Retinal pigment epithelial cell (primary cell): ENCODE data around the gene ADK.

ENCODE experiments used
- DNase-seq: peaks from one replicate; pipeline ENCODE4 v3.0.0-alpha.2; 2010; ENCODE audit warnings: low read depth
- H3K4me3 ChIP-seq: 2 replicates; pipeline ENCODE4 v1.5.1; 2011; ENCODE audit warnings: mild to moderate bottlenecking, low read length, control low read depth, moderate library complexity
- CTCF ChIP-seq: conservative IDR thresholded peaks from 2 replicates; pipeline ENCODE4 v1.5.1; 2011; ENCODE audit warnings: low read depth, low read length, control low read depth, inconsistent platforms

ADK gene

DNA sequence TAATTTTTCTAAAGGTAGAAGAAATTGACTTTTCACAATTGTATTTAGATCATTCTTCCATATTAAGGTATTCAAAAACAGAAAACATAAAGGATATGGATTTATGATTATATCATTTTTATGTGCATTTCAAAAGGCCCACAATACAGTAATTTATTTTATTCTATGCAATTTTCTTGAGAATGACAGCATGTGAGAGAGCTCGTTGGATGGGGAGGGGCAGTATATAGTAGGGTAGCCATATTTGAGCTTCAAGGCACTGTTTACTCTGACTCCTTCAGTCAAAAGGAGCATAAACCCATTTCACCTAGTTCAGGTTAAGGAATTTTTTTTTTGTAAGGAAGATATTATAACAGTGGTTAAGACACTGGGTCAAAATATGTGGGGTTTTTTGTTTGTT, 534.5 kb downstream of the ADK start:
- TF ChIP-seq CTCF: no peak
- H3K4me3 ChIP-seq: no peak overlapping the region
- DNase-seq: no peak

GRCh38 chr10:74690393-74690792, 539.4 kb downstream of the ADK start:
- TF ChIP-seq CTCF: no peak
- DNase-seq: no peak
- H3K4me3 ChIP-seq: no peak overlapping the region

- no peak for TF ChIP-seq CTCF
- no peak overlapping the region for H3K4me3 ChIP-seq
- no peak for DNase-seq
Observed at GRCh38 chr10:74691164-74691563, 540.1 kb downstream of the ADK start.

DNA sequence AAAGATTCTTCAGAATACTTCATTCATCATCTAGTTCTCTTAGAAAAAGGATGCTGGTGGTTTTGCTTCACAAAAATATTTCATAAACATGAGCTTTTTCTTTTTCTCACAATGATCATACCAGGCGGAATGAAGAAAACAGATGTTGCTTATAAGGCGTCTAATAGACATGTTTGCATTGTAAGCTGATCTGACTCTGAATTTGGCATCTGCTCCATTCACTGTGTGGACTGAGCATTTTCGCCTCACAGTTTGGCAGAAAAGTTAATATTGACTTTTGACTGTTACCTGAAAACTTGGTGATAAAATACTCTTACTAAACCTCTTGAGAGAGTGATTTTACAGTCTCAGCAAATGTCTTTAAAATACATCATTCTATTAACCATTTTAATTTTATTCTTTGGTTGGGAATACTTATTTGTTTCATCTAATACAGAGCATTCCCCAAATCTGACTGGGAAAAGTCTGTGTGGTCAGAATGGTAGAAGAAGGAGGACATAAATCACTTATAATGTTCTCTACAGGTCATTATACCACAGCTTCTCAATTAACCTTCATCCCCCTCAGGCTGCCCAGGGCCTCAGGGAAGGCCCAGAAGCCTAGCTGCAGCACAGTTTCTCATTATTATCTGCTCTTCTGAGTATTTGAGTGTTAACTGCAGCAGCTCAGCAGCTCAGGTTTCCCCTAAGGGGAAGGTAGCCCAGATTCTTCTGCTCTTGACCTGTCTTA, 553.8 kb downstream of the ADK start:
- no peak for TF ChIP-seq CTCF
- no peak for DNase-seq

DNA sequence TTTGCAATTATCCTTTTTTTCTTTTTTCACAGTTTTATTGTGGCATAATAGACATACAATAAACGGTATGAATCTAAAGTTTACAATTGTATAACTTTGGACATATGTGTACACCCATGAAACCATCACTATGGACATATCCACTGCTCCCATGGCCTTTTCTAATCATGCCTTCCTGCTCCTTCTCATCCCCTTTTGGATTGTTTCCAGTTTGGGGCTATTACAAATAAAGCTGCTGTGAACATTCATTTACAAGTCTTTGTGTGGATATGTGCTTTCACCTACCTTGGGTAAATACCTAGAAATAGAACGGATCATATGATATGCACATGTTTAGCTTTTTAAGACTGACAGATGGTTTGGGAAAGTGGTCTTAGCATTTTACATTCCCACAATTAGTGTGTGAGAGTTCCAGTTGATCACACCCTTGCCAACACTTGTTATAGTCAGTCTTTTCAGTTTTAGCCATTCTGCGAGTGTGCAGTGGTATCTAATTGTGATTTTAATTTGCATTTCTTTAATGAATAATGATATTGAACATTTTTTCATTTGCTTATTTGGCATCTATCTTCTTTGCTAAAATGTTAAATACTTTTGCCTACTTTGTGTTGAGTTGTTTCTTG, 554.4 kb downstream of the ADK start:
- no peak for TF ChIP-seq CTCF
- H3K4me3 ChIP-seq: no peak overlapping the region
- DNase-seq: no peak

More for the DNA sequence above, 553.8 kb downstream of the ADK start:
- no peak overlapping the region for H3K4me3 ChIP-seq

DNA sequence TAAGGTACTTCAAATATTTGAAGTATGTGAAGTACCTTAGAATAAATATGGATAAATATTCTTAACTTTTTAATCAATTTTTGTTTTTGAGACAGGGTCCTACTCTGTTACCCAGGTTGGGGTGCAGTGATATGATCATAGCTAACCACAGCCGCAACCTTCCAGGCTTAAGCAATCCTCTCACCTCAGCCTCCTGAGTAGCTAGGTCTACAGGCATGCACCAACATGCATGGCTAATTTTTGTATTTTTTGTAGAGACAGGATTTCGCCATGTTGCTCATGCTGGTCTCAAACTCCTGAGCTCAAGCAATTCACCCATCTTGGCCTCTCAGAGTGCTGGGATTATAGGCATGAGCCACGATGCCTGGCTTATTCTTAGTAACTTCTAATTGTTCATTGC, 555.9 kb downstream of the ADK start:
- no peak for TF ChIP-seq CTCF
- no peak for DNase-seq
- no peak overlapping the region for H3K4me3 ChIP-seq

DNA sequence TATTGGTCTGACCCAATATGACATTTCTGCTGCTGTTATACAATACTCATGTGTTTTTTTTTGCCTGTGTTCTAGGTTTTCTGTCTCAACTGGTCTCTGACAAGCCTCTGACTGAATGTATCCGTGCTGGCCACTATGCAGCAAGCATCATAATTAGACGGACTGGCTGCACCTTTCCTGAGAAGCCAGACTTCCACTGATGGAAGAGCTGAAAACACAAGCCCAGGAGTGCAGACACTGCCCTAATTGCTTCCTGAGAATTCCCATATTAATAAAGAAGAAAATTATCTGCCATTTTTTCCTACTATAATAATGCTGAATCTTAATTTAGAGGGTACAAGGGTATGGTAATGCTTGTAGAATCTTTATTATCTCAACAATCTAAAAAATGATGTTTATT, 557.2 kb downstream of the ADK start:
- H3K4me3 ChIP-seq: no peak overlapping the region
- no peak for DNase-seq
- no peak for TF ChIP-seq CTCF
